HG02938 (cell line): Measurements from ENCODE around the gene TMEM165.

Experiments used
- ATAC-seq: cut with Tn5 transposase; IDR thresholded peaks from one replicate; pipeline ENCODE4 v1.9.1; 2021; ENCODE audit warnings: mild to moderate bottlenecking, moderate library complexity; ENCODE audit not compliant: unreplicated experiment

Gene TMEM165

DNA sequence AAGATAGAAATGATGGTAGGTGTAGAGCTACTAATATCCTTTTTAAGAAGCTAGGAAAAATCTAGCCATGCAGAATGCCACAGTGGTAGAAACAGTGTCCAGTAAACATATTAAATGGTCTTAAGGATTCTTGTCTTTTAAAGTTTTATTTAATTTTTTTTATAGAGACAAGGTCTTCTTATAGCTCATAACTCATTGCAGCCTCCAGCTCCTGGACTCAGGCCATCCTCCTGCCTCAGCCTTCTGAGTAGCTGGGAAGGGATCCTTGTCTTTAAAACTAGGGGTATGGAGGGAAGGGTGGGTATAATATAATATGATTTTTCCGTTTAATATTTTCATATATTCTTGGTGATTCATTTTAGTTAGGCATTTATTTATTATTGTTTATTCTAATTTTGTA, 3.8 kb downstream of the TMEM165 start:
- no peak for ATAC-seq

DNA sequence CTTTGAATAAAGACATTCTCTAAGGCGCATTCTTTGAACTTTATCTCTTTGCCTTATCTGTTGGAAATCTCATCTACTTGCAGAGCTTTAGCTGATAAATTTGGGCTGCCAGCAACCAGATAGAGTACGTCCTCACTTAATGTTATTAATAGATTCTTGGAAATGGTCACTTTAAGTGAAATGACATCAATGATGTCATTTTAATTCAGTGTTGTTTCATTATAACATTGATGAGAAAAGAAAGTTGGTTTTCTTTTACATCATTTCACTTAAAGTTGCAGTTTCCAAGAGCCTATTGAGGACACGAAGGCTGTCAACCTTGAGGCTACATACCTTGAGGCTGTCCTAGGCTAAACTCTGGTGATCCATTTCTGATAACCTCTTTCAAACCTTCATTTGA, 9.3 kb downstream of the TMEM165 start:
- no peak for ATAC-seq

DNA sequence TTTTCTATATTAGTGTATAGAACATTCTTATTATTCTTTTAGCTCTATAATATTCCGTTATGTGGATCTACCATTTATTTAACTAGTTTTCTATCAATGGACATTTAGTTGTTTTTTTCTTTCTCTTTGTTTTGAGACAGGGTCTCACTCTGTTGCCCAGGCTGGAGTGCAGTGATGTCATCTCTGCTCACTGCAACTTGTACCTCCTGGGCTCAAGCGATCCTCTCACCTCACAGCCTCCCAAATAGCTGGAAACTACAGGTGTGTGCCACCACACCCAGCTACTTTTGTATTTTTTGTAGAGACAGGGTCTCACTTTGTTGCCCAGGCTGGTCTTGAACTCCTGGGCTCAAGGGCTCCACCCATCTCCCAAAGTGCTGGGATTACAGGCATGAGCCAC, 10.8 kb downstream of the TMEM165 start:
- no peak for ATAC-seq

DNA sequence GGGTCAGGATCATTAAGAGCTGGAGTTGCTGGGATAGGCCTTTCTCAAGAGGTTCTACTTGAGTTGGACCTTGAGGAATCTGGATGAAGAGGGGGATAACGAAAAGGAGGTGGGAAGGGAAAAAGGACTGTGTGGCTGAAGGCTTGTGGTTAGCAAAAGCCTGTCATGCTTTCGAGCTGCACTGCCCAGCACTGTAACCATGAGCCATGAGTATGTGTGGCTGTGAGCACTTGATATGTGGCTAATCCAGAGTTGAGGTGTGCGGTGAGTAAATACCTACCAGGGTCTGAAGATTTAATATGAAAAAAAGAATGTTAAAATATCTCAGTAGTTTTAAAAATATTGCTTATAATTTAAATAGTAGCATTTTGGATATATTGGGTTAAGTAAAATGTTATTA, 11.4 kb downstream of the TMEM165 start:
- ATAC-seq: no peak

DNA sequence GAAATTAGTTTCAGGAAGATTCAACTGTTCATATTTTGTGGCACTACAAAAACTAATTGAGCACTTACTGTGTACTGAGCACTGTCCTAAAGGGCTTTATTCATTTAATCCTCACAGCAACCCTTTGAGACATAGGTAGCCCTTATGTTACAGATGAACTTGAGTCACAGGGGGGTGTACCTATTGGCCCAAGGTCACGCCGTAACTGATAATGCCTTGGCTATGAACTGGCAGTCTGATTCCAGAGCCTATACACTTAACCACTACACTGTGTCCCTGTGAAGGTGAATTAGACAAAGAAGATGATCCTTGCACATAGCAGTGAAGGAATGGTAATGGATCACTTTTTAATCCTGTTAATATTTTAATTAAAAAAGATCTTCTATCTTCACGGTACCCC, 12.0 kb downstream of the TMEM165 start:
- no peak for ATAC-seq

DNA sequence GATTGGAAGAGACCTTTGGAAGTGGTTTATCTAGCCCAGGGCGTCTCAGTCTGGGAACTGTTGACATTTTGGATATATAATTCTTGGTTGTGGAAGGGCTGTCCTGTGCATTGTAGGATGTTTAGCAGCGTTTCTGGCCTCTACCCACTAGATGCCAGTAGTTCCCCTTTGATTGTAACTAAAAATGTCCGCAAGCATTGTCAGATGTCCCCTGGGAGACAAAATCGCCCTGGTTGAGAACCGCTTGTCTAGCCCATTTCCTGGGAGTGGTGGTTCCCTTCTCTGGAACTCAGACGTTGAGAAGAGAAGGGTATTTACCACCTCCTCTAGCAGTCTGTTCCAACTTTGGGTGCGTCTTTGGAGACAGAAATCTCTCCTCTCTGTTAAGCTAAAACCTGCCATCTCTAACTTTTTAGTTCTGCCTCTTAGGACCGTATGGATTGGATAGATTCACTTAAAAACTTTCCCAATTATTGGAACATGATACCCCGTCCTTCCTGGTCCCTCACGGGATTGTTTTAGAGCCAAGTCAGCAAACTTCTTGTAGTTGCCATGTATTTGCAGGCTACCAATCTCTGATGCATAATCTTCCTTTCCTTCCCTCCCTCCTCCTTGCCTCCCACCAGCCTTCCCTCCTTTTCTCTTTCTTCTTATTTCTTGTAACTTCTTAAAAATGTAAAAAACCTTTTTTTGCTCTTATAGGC, 13.9 kb downstream of the TMEM165 start:
- peak; percentile 60 for ATAC-seq

DNA sequence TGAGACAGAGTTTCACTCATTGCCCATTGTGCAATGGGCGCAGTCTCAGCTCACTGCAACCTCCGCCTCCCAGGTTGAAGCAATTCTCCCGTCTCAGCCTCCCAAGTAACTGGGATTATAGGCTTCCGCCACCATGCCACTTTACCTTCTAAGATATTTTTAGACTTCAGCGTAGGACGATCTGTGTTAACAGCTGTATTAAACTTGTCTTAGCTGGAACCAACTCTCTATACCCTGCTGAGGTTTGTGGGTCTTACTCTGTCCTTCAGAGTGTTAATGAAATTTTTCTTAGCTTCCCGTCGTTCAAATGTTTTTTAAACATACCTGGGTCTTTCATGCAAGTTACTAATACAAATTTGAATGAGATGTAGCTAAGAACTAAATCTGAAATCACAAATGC, 14.7 kb downstream of the TMEM165 start:
- no peak for ATAC-seq

DNA sequence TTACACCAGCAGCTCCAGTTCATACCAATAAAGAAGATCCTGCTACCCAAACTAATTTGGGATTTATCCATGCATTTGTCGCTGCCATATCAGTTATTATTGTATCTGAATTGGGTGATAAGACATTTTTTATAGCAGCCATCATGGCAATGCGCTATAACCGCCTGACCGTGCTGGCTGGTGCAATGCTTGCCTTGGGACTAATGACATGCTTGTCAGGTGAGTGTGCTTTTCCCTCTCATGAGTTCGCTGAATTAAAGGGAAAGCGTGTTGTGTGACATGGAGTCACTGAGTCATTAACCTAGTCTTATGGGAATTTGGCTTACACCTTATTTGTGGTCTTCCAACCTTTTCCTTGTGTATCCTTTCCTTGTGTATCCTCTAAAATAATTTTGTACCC, 15.9 kb downstream of the TMEM165 start:
- no peak for ATAC-seq

DNA sequence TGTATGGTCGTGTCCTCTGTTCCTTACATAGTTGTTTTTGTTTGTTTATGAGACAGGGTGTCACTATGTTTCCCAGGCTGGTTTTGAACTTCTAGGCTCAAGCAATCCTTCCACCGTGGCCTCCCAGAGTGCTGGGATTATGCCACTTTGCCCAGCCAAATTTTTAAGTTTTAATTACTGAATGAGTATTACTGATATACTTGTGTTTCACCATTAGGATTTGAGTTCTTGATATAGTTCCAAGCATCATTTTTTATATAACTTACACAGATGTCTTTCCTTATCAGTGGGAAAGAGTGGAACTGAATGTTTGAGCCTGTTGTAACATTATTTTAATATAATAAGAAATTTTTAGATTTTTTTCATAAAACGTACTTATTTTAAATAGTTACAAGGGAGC, 20.4 kb downstream of the TMEM165 start:
- no peak for ATAC-seq

DNA sequence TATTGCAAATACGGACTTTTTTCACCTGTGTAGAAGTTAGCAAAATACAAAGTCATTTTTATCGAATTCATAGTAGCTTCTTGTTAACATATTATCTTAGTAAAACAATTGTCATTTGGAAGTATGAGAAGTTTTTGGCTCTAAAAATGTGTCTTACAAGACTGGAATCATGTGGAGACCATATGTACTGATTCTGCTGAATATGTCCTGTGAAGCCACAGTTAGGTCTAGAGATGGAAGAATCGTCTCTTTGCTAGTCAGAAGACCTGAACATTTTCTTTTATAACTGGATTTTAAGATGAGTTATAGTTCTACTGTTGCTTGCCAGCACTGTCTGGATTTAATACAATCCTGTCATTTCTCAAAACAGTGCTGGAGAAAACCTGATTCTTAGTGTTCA, 29.0 kb downstream of the TMEM165 start:
- no peak for ATAC-seq

DNA sequence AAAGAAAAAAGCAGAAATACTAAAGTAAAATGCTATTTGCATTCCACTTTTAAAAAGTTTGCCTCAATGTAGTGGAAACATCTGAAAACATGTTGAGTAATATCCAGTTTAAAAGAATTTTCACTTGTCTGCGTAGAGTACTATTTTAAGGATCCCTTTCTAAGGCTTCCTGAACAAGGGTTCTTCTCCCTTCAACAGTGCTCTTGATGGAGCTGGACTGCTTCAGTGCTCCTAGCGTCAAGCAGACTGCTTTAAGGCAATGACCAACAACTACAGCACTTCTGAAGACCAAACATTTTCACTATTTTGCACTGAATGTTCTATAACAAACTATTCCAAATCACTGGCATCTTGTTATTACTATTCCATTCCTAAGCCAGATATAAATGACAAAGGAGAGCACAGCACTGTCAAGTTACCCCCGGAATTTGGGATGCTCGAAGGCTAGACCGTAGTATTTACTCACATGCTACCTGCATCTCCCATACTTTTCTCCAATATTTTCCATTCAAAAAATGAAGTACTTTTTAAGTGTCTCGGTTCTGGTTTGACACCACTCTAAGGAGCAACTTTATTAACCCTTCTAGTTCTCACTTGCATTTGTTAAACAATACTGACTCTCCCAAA, 36.1 kb downstream of the TMEM165 start:
- no peak for ATAC-seq

DNA sequence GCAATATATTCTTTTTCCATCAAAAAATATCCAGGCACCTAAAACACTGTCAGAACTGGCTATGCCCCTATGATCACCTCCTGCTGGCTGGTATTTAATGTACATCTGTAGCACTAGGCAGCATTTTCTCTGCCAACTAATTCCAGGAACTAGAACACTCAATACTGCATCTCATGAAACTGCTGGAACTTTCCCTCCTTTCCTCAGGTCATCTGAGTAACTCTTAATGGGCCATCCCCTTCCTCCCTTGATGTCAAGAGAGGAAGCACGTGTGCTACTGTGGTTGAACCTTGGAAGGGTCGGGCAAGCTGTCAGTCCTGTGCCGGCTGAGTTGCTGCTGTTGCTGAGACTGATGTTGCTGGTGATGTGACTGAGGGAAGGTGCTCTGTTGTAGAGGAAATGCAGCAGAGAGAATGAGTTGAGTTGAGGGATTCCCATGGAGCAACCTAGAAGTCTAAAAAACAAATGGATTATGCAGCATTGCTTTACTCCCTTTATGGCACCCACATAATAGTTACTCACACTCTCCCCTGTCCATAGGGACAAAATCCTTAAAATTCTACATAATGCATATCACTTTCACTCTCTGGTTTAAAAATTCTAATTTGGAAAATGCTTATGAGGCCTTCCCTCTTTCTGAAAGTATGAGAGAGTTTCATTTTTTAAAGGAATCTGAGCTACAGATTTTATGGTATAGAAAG, 39.5 kb downstream of the TMEM165 start:
- peak; percentile 65 for ATAC-seq

DNA sequence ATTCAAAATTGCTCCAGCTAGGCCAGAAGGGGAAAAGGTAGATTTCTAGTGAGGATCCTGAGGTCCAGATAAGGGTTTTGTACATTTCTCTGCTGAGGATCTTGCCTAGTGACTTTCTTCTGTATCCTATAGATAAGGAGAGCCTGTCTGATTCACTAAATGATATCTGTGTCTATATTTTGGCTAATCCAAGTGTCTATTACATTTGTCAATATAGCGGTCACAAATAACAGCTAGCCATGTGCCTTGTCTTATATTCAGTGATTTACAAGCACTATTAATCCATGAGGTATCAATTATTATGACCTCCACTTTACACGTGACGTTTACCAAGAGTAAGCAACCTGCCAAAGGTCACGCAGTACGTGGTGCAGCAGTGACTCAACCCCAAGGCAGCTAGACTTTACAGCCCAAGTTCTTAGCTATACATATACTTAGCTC, 41.6 kb downstream of the TMEM165 start:
- ATAC-seq: no peak

DNA sequence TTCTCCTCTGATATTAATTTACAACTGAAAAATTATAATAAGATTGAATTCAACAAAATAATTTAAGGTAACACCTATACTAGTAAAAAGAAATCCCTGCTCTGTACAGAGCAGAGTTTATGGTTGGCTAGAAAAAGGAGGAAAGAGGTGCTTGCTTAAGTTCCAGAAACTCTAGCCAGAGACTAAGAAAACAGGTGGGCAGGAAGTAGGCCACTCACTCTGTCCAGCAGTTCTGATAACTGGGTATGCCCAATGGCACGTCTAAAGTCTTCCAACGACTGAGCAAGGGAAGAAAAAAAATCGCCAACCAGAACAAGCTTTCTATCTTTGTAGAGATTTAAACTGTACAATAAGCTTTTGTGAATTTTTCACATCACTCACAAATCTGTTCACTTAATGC, 42.1 kb downstream of the TMEM165 start:
- ATAC-seq: no peak

DNA sequence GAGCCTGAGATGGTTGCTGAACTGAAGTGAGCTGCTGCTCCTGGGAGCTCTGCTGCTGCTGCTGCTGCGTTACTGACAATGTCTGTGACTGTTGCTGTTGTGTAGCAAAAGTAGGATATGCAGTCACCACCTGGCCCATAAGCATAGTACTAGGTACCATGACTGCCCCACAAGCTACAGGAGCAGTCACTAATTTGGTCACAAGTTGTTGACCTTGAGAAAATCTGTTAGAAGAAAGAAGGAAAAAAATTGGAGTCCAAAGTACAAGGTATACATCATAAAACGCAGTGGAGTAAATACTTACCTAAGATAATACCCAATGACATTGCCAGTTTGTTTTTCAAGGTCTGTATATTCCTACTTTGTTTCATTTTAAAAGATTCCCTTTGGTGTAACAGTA, 42.6 kb downstream of the TMEM165 start:
- ATAC-seq: no peak

DNA sequence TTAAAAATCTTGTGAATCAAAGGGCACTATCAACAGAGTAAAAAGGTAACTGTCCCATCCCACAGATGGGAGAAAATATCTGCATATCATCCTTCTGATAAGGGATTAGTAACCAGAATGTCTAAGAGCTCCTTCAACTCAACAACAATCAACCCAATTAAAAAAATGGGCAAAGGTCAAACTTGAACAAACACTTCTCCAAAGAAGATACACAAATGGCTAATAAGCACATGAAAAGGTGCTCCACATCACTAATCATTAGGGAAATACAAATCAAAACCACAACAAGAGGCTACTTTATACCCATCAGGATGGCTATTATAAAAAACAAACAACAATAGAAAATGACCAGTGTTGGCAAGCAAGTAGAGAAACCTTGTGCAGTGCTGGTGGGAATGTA, 43.3 kb downstream of the TMEM165 start:
- ATAC-seq: no peak

DNA sequence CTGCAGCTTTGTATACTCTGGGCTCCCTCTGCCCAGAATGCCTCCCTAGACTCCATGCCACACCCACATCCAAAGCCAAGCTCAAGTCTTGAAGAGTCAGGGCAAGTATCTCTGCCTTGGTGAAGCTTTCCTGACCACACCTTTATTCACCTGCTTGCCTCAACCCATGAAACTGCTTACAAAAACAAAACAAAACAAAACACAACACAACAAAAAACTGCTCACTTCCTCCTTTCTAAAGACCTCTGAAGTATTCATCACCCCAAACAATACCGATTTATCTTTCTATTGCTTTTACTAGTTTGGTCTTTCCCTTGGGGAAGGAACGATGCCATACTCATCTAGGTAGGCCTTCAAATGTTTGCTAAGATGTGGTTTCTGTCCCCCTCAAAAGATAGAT, 45.0 kb downstream of the TMEM165 start:
- no peak for ATAC-seq

DNA sequence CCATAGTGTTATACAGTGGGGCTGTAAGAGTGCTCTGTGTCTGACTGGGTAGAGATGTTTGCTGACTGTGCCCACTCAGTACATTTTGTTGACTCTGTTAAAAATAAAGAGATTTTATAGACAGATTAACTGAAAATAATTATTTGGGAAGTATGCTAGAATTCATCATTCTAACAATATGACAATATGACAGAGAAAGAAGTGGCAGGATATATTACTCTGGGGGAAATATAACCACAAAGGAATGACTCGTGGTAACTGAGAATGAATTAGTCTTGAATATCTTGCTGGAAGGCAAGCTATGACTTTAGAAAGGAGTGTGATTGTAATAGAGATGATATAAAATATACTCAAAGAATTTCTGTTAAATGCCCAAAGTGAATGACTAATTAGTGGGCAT, 46.8 kb downstream of the TMEM165 start:
- ATAC-seq: no peak

DNA sequence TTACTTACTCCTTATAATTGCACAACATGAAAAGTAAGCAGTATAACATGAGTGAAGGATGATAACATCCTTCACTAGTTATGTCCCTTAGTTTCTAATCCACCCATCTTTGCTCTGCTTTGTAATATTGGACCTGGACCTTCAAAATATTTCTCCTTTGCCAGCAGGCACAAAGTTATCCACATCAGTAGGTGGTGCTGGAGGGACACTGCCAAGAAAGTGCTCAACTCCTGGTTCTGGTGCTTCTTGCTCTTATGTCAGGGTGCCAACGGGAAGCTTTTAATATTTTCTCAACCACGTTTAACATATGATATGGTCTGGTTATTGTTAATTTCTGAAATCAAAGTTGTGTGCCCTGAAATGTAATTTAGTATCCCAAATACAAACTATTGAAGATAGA, 49.1 kb downstream of the TMEM165 start:
- ATAC-seq: no peak

DNA sequence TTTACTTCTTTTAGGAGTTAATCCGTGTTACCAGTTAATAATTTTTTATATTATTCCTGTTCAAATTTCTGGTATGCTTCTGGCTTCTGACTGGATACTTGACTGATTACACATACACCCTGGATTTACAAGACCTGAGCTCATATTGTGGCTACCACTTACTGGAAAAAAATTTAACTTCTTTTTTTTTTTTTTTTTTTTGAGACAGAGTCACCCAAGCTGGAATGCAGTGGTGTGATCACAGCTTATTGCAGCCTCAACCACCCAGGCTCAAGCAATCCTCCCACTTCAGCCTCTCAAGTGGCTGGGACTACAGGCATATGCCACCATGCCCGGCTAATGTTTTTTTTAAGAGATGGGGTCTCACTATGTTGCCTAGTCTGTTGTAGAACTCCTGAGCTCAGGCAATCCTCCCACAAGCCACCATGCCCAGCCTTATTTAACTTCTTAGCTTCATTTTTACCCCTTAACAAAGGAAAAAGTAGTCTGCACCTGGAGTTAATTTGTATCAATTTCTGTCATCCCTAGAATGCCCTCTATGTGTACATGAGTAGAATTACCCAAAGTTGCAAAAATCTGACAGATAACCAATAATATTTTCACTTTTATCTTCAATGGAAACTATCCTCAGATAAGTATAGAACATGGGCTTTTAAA, 50.3 kb downstream of the TMEM165 start:
- ATAC-seq: no peak

DNA sequence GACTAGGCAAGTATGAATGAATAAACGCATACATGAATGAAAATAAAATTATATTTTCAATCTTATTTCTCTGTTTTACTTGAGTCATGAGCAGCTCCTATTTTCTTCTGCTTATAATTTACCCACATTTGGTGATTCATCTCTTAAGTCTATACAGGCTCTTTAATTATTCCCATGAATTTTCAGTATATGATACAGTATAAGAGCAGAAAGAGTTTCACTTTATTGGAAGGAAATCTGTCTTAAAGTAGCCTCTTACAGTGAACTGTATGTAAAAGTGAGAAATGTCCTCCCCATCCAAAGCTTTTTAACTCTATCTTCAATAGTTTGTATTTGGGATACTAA, 50.8 kb downstream of the TMEM165 start:
- no peak for ATAC-seq
